Epithelial cell of proximal tubule (primary cell): Measurements from ENCODE around the gene CSPG4. TPM values are rescaled to one million over a fixed set of nuclear protein-coding genes. Genes with fewer than 3 reads are reported as not detected.
"Not testable (repeated sequence)": the region's sequence is repeated elsewhere in the genome, so short reads cannot be mapped to it uniquely, and the experiment has no call there.

Experiments
- DNase-seq: peaks from one replicate; pipeline ENCODE4 v3.0.0-alpha.2; 2011; ENCODE audit warnings: low read depth
- H3K4me3 ChIP-seq: 2 replicates; pipeline ENCODE4 v1.5.1; 2011; ENCODE audit warnings: low read depth, mild to moderate bottlenecking, low read length
- CTCF ChIP-seq: conservative IDR thresholded peaks from 2 replicates; pipeline ENCODE4 v1.5.1; 2012; ENCODE audit warnings: low read depth, mild to moderate bottlenecking, low read length
- total RNA-seq: library from RNA; depleted of rRNA; stranded (reverse); fragments of >200 nt; gene quantifications from 2 replicates; pipeline ENCODE4 v1.2.3, GENCODE V29; 2015

The CSPG4 gene
- total RNA-seq, 1 donor from 2014 or later = 2.1 TPM

GRCh38 chr15:75733761-75734651 lies 21.4 kb upstream of the CSPG4 start:
- DNase-seq = no peak
- no peak for TF ChIP-seq CTCF
- H3K4me3 ChIP-seq = no peak overlapping the region

GRCh38 chr15:75732809-75733451 lies 20.3 kb upstream of the CSPG4 start:
- no peak overlapping the region for H3K4me3 ChIP-seq
- TF ChIP-seq CTCF = peak; percentile 74
- DNase-seq = no peak

- H3K4me3 ChIP-seq = no peak overlapping the region
- no peak for DNase-seq
- TF ChIP-seq CTCF = no peak
Measured at GRCh38 chr15:75732177-75732808, 19.6 kb upstream of the CSPG4 start.

- no peak overlapping the region for H3K4me3 ChIP-seq
- peak; percentile 6 for TF ChIP-seq CTCF
- DNase-seq = no peak
Measured at GRCh38 chr15:75731248-75732151, 18.9 kb upstream of the CSPG4 start.

GRCh38 chr15:75730376-75731247 lies 18.0 kb upstream of the CSPG4 start:
- not testable (repeated sequence) for DNase-seq, H3K4me3 ChIP-seq

GRCh38 chr15:75729326-75730069 lies 16.9 kb upstream of the CSPG4 start:
- no peak for DNase-seq
- H3K4me3 ChIP-seq = no peak overlapping the region
- TF ChIP-seq CTCF = no peak
